ENCODE data around the gene CS.
"Not testable (repeated sequence)": the region's sequence is repeated elsewhere in the genome, so short reads cannot be mapped to it uniquely, and the experiment has no call there.

CS gene

DNA sequence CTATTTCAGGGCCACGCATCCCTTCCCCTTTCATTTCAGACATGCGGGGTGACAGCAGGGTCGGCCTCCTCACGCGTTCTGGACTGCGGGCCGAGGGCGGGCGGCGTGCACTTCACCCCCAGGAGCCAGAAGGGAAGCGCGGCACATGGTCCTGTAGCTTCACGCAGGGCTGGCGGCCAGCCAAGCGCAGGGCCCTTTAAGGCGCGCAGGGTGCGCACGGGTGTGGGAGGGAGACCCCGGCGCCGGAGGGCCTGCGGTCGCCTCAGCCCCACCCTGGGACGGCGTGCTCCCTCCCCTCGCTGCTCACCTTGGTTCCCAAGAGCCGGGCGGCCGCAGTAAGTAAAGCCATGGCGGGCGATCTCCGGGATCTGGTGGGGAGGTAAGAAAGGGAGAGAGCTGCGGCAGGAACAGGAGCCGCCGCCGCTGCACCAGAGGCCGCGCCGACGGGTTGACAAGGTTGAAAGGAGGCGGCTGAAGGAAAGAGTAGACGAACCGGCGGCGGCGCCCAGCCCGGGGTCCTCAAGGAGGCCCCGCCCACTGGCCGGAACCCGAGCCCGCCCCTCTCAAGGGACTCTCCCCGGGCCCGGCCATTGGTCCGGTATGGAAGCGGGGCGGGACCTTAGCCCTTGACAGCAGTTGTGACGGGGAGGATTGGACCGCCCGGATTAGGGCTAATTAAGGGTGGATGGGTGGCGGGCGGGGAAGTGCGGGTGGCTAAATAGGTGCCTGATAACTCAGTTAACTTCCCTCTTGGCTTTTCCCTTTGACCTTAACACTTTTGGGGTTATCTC, at the start of gene CS:
Gene CS, minus strand, starts transcription at position 478 of the 791 bp plus-strand sequence. Its CDS starts 129 bp downstream, at position 349.
- DNase-seq: peak; percentile 99

DNA sequence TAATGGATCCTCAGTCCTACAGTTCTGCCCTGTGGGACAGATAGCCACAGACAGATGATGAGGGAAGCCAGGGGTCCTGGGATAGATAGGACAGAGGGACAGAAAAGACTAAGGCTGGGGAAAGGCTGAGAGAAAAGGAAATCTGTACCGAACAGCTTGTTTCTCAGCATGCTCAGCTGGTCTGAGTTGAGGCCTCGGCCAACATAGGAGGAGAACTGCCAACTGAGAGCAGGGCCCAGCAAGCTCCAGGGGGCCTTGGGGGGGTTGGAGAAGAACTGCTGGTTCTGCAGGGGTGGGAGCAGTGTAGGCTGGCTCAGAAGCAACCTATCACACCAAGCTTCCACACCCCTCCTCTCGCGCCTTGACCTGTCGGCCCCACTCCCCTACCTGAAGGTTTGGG, 48.6 kb upstream of the CS start:
- no peak for DNase-seq

- not testable (repeated sequence) for DNase-seq
These were observed 47.1 kb upstream of the CS start for GRCh38 chr12:56347255-56347654.

- DNase-seq: peak; percentile 27
These were observed 46.5 kb upstream of the CS start for GRCh38 chr12:56346675-56347074.

GRCh38 chr12:56342290-56342689, 42.2 kb upstream of the CS start:
- DNase-seq: not testable (repeated sequence)

- DNase-seq: no peak
These were observed 41.5 kb upstream of the CS start for GRCh38 chr12:56341616-56342015.

- no peak for DNase-seq
These were observed 39.0 kb upstream of the CS start for GRCh38 chr12:56339158-56339422.

- DNase-seq: peak; percentile 94
These were observed 38.4 kb upstream of the CS start, which contains the start of gene IL23A for GRCh38 chr12:56338308-56339157. Gene IL23A, plus strand, starts transcription at chr12:56338884. Its CDS starts 161 bp downstream, at chr12:56339045.

GRCh38 chr12:56337753-56338251, 37.7 kb upstream of the CS start:
- no peak for DNase-seq

DNA sequence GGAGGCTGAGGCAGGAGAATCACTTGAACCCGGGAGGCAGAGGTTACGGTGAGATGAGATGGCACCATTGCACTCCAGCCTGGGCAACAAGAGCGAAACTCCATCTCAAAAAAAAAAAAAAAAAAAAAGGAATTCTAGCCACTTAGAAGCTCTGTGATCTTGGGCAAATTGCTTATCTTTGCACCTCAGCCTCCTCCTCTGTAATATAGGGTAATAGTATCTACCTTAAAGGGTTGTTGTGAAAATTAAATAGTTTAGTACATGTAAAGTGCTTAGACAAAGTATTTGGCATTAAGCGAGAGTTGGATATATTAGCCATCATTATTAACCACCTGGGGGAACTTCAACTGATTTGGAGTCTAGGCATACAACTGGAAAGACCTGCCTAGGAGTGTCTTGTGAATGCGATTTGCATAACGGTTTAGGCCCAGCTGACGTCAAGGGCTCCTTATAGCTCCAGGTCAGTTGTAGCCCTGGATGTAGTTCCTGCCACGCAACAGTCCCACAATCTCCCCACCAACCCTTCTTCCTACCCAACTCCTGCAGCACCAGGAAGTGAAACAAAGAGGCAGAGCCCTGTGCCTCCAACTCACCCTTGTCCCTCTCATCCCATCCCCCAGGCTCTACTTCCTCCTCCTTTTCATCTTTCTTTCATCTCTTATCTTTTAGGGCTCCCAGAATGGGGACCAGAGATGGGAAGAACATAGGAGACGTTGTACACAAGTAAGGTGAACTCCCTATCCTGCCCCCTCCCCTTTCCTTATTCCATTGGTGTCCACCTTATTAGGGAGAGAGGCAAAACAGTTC, 36.4 kb upstream of the CS start:
- DNase-seq: peak; percentile 11

DNA sequence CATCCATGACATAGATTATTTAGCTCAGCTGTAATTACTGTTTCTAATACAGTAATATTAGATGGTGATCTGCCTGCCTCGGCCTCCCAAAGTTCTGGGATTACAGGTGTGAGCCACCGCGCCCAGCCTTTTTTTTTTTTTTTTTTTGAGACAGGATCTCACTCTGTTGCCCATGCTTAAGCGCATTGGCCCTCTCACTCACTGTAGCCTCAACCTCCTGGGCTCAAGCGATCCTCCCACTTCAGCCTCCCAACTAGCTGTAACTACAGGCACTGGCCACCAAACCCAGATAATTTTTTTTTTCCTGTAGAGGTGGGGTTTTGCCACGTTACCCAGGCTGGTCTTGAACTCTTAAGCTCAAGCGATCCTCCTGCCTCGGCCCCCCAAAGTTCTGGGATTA, 35.4 kb upstream of the CS start:
- DNase-seq: not testable (repeated sequence)

GRCh38 chr12:56334490-56334793, 34.3 kb upstream of the CS start:
- DNase-seq: no peak

- DNase-seq: peak; percentile 98
These were observed 33.8 kb upstream of the CS start, which contains the start of gene PAN2 for GRCh38 chr12:56333679-56334489. Gene PAN2, minus strand, starts transcription at chr12:56334000. Its CDS starts 906 bp downstream, at chr12:56333094.

DNA sequence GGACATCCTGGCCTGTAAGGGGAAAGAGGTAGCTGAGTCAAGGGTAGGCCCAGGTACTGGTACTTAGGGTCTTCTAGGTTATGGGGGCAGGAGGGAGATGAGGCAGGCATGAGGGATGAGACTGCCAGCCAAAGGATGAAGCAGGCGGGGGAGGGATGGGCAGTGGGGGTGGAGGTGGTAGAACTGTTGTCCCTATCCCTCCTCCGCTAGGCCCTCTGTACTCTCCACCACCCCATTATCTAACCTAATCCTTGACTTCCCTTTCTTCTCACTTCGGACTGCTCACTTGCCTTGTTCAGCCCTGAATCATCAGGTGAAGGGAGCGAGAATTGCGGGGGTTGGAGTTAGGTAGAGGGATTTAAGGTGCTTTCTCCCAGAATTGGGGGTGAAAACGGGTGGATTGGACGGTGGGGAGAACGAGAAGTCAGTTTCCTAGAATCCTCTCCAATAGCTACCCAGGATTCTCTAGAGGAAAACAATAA, 33.1 kb upstream of the CS start:
- DNase-seq: no peak

DNA sequence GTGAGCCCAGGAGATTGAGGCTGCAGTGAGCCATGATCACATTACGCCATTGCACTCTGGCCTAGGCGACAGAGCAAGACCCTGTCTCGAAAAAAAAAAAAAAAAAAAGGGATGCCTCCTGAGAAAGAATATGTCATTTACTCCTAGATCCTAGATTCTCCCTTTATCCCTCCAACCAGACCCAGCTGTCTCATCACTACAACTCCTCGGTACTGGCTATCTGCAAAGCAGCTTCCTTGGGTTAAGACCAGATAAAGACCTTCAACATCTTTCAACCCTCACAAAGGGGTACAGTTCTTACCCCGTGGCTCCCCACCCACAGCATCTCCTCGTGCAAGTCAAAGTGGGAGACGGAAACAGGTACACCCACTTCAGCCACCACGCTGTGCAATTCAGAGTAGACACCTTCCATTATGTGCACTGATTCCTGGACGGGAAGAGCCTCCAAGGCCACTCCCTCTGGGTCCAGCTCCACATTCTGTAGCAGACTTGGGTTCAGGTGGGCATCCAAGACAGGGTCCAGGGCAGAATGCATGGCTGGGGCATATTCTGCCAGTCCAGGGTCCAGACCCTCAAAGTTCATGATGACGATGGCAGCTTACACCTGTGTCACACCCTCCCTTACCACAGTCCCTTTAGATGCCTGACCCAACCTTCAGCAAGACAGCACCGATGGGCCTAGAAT, 32.5 kb upstream of the CS start:
- DNase-seq: no peak

DNA sequence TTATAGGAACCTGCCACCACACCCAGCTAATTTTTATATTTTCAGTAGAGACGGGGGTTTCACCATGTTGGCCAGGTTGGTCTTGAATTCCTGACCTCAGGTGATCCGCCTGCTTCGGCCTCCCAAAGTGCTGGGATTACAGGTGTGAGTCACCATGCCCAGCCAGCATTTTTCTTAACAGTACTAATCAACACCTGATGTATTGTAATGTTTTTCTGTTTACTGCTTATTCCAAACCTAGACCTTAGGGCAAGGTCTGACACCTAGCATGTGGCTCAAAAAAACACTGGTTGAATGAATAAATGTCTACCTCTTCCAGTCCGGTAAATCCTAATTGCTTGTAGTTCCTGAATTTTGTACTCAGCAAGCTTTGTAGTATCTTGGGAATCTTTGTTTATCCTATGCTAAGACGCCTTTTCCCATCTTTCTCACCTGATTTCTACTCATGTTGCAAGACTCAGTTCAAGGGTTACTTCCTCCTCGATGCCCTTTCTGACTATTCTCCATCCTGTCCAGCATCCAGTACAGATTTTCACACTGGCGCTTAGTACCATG, 30.9 kb upstream of the CS start:
- DNase-seq: no peak

GRCh38 chr12:56326533-56326932, 26.4 kb upstream of the CS start:
- no peak for DNase-seq

DNA sequence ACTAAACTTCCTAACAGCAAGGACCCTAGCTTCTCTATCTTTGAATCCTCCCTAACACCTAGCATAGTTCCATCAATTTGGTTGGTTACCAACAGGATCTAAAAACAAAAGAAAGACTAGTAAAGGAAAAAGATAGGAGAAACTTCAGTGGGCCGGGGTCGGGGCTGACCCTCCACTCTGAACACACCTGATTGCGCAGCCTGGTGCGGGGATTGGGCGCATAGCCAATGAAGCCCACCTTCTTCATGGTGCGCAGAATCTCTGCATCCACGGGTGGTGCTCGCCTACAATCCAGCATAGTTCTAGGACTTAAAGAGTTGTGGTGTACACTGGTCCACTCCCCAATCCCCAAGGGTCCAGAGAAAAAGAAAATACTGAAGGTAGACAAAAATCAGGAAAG, 26.0 kb upstream of the CS start:
- no peak for DNase-seq

GRCh38 chr12:56324206-56324605, 24.1 kb upstream of the CS start:
- DNase-seq: no peak

DNA sequence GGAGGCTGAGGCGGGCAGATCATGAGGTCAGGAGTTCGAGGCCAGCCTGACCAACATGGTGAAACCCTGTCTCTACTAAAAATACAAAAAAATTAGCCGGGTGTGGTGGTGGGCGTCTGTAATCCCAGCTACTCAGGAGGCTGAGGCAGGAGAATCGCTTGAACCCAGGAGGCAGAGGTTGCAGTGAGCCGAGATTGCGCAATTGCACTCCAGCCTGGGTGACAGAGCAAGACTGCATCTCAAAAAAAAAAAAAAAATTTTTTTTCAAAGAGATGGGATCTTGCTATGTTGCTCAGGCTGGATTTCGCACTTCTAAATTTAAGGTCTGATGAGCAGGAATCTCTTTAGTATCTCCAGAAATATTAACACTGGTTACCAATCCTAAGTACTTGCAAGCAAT, 21.5 kb upstream of the CS start:
- not testable (repeated sequence) for DNase-seq

- no peak for DNase-seq
These were observed 20.9 kb upstream of the CS start for GRCh38 chr12:56321027-56321426.
